Small intestine (tissue), 7 donors: ENCODE measurements around the gene GCAT. TPM values are rescaled to one million over a fixed set of nuclear protein-coding genes. Genes with fewer than 3 reads are reported as not detected.
A peak's percentile ranks its signal among the peaks of the same experiment; 100 is the strongest.

Experiments
- DNase-seq, 2 donors: peaks; one replicate each; pipeline versions ENCODE4 v3.0.0 to v3.0.0-alpha.2; 2013
- FAIRE-seq: peaks from 2 replicates; lab custom pipeline; 2012; peaks lifted over from hg19 to GRCh38; lab: Jason Lieb, UNC
- H3K27ac ChIP-seq, 3 donors: one replicate each; pipeline ENCODE4 v1.5.1; 2013; ENCODE audit warnings: low read length in 2 of 3, mild to moderate bottlenecking in 2 of 3, control low read depth in 1 of 3, inconsistent platforms in 1 of 3, low read depth in 1 of 3, moderate library complexity in 1 of 3
- H3K27me3 ChIP-seq, 3 donors: one replicate each; pipeline ENCODE4 v1.6.1; 2013; ENCODE audit warnings: low read length in 3 of 3, inconsistent platforms in 1 of 3; ENCODE audit not compliant: control insufficient read depth in 3 of 3, insufficient read depth in 3 of 3
- H3K36me3 ChIP-seq, 3 donors: one replicate each; pipeline ENCODE4 v1.6.1; 2013; ENCODE audit warnings: low read length in 3 of 3, inconsistent platforms in 1 of 3, low read depth in 1 of 3, mild to moderate bottlenecking in 1 of 3, moderate library complexity in 1 of 3; ENCODE audit not compliant: control insufficient read depth in 3 of 3, insufficient read depth in 2 of 3
- H3K4me1 ChIP-seq, 3 donors: one replicate each; pipeline ENCODE4 v1.6.1; 2013; ENCODE audit warnings: low read length in 2 of 3, inconsistent platforms in 1 of 3, low read depth in 1 of 3, mild to moderate bottlenecking in 1 of 3, moderate library complexity in 1 of 3; ENCODE audit not compliant: control insufficient read depth in 3 of 3, insufficient read depth in 2 of 3
- H3K4me3 ChIP-seq, 3 donors: one replicate each; pipeline ENCODE4 v1.5.1; 2013; ENCODE audit warnings: low read length in 3 of 3, control low read depth in 1 of 3, inconsistent platforms in 1 of 3, low read depth in 1 of 3, mild to moderate bottlenecking in 1 of 3, moderate library complexity in 1 of 3
- H3K9me3 ChIP-seq, 2 donors: one replicate each; pipeline ENCODE4 v1.6.1; 2013; ENCODE audit warnings: low read depth in 1 of 2, low read length in 1 of 2; ENCODE audit not compliant: control insufficient read depth in 2 of 2, insufficient read depth in 1 of 2
- WGBS, 3 donors: extraction: QIAGEN DNeasy Blood & Tissue Kit; methylation state at CpG; one replicate each; pipeline ENCODE4 v1.1.7; 2013; 5-methylcytosine and 5-hydroxymethylcytosine counted together
- polyA plus RNA-seq, 4 donors: library from polyadenylated mRNA; stranded (reverse) in 3 of 4; unstranded in 1 of 4; fragments of 200-250 nt in 3 of 4; fragments of 120-200 nt in 1 of 4; gene quantifications; one replicate each; pipeline versions ENCODE4 v1.2.1 to v1.2.3, GENCODE V29; 2013
- donor health status: healthy with polysubstance abuse.
- donor health status: control.
- donor health status: control.
- donor health status: Bipolar disorder and iron deficiency.
- donor health status: healthy.

The GCAT gene
- polyA plus RNA-seq, 4 donors: 2.9 to 12.3 (median 8.9) TPM

DNA sequence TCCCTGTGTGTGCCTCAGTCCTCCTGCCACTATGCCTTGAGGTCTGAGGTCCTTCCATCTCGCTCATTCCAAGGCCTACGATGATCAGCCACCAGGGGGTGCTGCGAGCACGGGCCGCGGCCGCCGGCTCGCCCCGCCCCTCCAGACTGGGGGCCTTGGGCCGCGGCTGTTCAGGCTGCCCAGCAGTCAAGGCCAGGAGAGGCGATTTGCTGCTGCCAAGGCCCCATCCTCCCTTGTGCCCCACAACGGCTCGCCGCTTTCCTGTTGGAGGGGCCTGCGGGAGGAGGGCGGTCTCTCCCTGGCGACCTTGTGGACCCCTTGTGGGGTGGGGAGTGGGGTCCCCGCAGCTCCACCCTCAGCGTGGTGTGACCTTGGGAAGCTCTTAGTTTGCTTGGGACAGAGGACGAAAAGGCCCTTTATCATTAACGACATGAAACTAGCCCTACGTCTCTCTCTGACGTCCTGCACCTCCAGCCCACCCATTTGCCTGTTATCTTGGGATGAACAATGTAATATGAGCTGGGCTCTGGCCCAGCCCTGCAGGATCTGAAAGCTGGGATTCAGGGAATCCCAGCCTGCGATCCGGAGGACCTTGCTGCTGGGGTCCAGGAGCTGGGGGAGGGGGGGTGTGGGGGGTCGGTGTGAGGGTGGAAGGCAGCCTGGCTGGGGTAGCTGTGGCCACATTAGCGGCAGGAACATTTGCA is 10.1 kb downstream of the GCAT start:
- no peak overlapping the region for H3K27ac ChIP-seq
- WGBS, 3 donors: 2 to 6% (median 2%) methylated on average over 27 to 29 of the region's 29 CpGs
- FAIRE-seq: no peak

DNA sequence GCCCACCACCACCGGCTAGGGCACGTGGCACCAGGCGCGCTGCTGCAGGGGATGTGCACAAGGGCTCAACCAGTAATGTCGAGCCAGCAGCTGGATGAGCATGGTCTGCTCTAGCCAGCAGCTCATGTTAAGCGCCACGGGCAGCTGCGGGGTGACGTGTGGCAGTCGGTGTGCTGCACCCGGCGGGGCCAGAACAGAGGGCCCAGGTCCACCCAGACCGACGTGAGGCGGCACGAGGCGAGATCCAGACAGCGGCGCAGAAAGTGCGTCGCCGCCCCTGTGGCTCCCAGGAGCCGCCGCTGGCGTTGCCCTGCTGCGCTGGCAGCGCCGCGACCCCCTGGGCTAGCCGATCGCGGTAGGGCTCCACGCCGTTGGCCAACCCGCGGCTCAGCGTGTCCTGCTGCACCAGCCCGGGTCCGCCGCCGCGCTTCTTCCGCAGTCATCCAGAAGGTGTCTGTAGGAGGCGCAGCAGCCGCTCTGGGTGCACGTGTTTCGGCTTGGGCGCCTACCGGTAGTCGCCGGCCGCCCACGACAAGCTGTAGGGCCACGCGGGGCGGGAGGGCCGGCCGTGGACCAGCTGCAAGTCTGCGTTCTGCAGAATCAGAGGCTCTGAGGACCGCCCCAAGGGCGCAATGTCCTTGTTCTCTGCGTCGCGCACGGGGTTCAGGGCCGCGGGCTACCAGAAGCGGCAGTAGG is 10.8 kb downstream of the GCAT start:
- 2 to 4% (median 2%) methylated on average over 45 to 68 of the region's 68 CpGs for WGBS, 3 donors
- Histone ChIP-seq H3K36me3 (peaks cover 0 to 33% (median 0%) of the 10 kb centered on the region in 3 donors), H3K4me1 (peaks cover 0 to 18% (median 5%) of the 10 kb centered on the region in 3 donors), H3K27me3 (peaks cover 0 to 48% (median 4%) of the 10 kb centered on the region in 3 donors), H3K27ac (no peak overlapping the region), H3K9me3 (no peaks in the 10 kb centered on the region), H3K4me3 (peak overlapping the region in 2 of 3 donors; percentile 19 to 37)
- FAIRE-seq (no peak), DNase-seq (peak; percentile 62 to 85)

More for the DNA sequence above, 10.1 kb downstream of the GCAT start:
- H3K27me3 ChIP-seq: peaks cover 0 to 41% (median 0%) of the 10 kb centered on the region in 3 donors
- peaks cover 0 to 18% (median 5%) of the 10 kb centered on the region in 3 donors for H3K4me1 ChIP-seq
- H3K4me3 ChIP-seq: peak overlapping the region in 1 of 3 donors; percentile 51
- H3K36me3 ChIP-seq: peaks cover 0 to 40% (median 0%) of the 10 kb centered on the region in 3 donors
- H3K9me3 ChIP-seq: no peaks in the 10 kb centered on the region
- DNase-seq: peak; percentile 76 to 91

DNA sequence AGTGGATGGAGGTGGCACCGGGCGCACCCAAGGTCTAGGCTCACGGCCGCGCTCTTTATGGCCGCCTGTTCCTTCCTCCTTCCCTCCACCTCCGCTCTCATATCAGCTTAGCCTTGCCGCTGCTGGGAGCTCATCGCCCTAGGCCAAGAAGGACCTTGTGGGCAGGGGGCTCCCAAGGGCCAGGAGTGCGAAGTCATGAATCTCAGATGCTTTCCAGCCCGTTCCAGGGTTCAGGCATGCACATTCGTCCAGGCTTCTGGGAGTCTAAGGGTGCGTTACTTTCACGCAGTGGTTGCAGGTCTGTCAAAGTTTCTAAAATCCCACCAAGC is 11.3 kb downstream of the GCAT start:
- H3K36me3 ChIP-seq: peaks cover 0 to 29% (median 0%) of the 10 kb centered on the region in 3 donors
- H3K27ac ChIP-seq: no peak overlapping the region
- FAIRE-seq (no peak), DNase-seq (no peak)
- peaks cover 0 to 53% (median 4%) of the 10 kb centered on the region in 3 donors for H3K27me3 ChIP-seq
- peak overlapping the region in 2 of 3 donors; percentile 19 to 37 for H3K4me3 ChIP-seq
- 25 to 45% (median 39%) methylated on average over 11 to 14 of the region's 14 CpGs for WGBS, 3 donors
- H3K4me1 ChIP-seq: peaks cover 0 to 18% (median 5%) of the 10 kb centered on the region in 3 donors
- no peaks in the 10 kb centered on the region for H3K9me3 ChIP-seq

DNA sequence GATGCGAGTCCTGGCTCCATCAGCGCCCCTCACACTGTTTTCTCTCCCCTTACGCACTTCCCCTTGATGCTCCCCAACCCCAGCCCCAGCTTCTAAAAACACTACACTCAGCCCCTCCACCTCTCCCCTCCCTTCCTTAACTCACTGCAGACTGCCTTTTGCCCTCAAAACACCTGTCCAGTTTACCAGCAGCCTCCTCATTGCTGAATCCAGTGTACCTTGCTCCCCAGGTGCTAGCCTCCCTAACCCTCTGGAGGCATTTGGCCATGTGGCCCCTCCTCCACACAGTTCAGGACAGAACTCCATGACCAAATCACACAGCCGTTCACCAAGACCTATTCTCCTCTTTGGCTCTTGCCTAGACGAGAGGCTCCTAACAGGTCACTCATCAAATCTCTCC is 12.6 kb downstream of the GCAT start:
- no peak for FAIRE-seq
- Histone ChIP-seq H3K27me3 (peaks cover 0 to 57% (median 4%) of the 10 kb centered on the region in 3 donors), H3K27ac (no peak overlapping the region), H3K4me3 (no peak overlapping the region), H3K36me3 (peaks cover 0 to 20% (median 0%) of the 10 kb centered on the region in 3 donors), H3K4me1 (peaks cover 0 to 18% (median 5%) of the 10 kb centered on the region in 3 donors), H3K9me3 (no peaks in the 10 kb centered on the region)
- DNase-seq: no peak
- 73 to 85% (median 78%) methylated on average over 5 of the region's 5 CpGs for whole genome bisulfite sequencing, 3 donors

DNA sequence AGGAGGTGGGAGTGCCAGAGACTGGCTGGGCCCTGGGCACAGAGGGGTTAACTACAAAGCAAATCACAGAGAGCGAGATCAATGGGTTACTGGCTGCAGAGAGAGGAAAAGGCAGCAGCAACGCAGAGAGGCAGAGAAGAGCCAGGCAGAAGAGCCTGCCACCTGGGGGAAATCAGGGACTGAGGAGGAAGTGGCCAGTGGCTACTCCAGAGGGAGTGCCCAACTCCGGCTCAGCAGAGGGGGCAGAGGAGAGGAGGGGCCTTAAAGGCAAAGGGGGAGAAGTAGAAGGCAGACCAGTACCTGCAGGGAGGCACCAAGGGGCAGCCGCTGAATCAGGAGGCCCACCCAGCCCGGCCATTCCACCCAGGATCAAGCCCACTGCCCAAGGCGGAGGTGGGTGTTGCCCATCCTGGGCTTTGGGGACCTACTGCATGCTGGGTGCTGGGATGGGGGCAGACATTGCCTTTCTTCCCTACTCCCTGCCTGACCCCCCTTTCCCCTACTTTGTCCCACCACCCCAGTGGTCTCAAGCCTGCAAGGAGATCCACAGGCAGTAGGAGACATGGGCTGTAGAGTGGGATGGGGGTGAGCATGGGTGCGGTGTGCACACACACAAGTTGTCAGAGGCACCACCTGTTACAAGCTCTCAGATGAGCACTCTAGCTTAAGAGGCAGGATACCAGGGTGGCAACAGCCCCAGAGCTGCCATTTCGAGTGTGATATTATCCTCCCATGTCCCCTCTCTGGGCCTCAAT is 14.5 kb downstream of the GCAT start:
- no peak for FAIRE-seq
- peaks cover 0 to 13% (median 0%) of the 10 kb centered on the region in 3 donors for H3K36me3 ChIP-seq
- H3K27ac ChIP-seq: no peak overlapping the region
- H3K4me3 ChIP-seq: no peak overlapping the region
- H3K27me3 ChIP-seq: peaks cover 0 to 60% (median 4%) of the 10 kb centered on the region in 3 donors
- WGBS, 3 donors: 58 to 69% (median 61%) methylated on average over 7 to 8 of the region's 8 CpGs
- H3K9me3 ChIP-seq: no peaks in the 10 kb centered on the region
- DNase-seq: no peak
- H3K4me1 ChIP-seq: peaks cover 0 to 18% (median 5%) of the 10 kb centered on the region in 3 donors

DNA sequence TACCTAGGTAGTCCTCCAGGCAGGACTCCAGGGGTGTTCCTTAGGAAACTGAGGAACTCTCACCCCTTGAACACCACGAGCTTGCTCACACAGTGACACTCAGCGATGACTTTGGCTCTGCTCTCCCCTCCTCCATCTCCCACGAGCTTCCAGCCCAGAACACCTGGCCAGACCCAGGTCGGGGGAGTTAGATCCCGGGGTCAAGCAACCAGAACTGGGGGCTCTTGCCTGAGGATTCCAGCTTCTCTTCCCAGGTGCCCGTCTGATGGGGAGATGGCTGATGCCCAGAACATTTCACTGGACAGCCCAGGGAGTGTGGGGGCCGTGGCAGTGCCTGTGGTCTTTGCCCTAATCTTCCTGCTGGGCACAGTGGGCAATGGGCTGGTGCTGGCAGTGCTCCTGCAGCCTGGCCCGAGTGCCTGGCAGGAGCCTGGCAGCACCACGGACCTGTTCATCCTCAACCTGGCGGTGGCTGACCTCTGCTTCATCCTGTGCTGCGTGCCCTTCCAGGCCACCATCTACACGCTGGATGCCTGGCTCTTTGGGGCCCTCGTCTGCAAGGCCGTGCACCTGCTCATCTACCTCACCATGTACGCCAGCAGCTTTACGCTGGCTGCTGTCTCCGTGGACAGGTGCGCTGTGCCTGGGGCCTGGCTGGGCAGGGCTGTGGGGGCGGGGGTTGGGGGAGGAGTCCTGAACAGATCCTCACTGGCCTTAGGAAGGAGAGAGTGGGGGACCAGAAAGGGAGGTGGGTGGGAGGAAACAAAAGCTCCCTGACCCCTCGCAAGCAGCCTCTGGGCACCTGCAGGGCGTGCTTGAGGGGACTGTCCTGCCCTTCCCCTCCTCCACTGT is 15.6 kb downstream of the GCAT start, which contains the start of gene GALR3:
Gene GALR3, plus strand, starts transcription at position 249 of the 852 bp plus-strand sequence. Its CDS starts 25 bp downstream, at position 274.
- FAIRE-seq (no peak), DNase-seq (no peak)
- no peak within 1 kb of the TSS for H3K27ac ChIP-seq
- 25 to 67% (median 47%) methylated on average over 21 of the region's 21 CpGs for WGBS, 3 donors
- peaks cover 0 to 55% (median 4%) of the 10 kb centered on the region in 3 donors for H3K27me3 ChIP-seq
- H3K4me3 ChIP-seq: no peak within 1 kb of the TSS
- no peaks in the 10 kb centered on the region for H3K9me3 ChIP-seq
- peaks cover 0 to 14% (median 0%) of the 10 kb centered on the region in 3 donors for H3K36me3 ChIP-seq
- H3K4me1 ChIP-seq: peaks cover 0 to 8% (median under 1%) of the 10 kb centered on the region in 3 donors

DNA sequence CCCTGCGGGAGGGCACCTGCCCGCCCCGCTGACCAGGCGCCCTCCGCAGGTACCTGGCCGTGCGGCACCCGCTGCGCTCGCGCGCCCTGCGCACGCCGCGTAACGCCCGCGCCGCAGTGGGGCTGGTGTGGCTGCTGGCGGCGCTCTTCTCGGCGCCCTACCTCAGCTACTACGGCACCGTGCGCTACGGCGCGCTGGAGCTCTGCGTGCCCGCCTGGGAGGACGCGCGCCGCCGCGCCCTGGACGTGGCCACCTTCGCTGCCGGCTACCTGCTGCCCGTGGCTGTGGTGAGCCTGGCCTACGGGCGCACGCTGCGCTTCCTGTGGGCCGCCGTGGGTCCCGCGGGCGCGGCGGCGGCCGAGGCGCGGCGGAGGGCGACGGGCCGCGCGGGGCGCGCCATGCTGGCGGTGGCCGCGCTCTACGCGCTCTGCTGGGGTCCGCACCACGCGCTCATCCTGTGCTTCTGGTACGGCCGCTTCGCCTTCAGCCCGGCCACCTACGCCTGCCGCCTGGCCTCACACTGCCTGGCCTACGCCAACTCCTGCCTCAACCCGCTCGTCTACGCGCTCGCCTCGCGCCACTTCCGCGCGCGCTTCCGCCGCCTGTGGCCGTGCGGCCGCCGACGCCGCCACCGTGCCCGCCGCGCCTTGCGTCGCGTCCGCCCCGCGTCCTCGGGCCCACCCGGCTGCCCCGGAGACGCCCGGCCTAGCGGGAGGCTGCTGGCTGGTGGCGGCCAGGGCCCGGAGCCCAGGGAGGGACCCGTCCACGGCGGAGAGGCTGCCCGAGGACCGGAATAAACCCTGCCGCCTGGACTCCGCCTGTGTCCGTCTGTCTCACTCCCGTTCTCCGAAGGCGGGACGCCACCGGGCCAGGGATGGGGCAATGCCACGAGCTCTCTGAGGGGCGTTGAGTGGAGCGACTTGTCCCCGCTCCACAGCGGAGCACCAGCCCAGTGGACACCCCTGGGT is 17.2 kb downstream of the GCAT start:
- H3K36me3 ChIP-seq: peaks cover 0 to 28% (median 3%) of the 10 kb centered on the region in 3 donors
- peak overlapping the region in 1 of 3 donors; percentile 45 for H3K4me3 ChIP-seq
- H3K9me3 ChIP-seq: no peaks in the 10 kb centered on the region
- DNase-seq (peak; percentile 17 to 70), FAIRE-seq (no peak)
- peaks cover 0 to 39% (median 4%) of the 10 kb centered on the region in 3 donors for H3K27me3 ChIP-seq
- H3K4me1 ChIP-seq: no peaks in the 10 kb centered on the region
- H3K27ac ChIP-seq: no peak overlapping the region
- 7 to 11% (median 9%) methylated on average over 81 to 135 of the region's 135 CpGs for WGBS, 3 donors
